ENCODE results near the gene MLKL.
"Not testable (repeated sequence)": the region's sequence is repeated elsewhere in the genome, so short reads cannot be mapped to it uniquely, and the experiment has no call there.

The MLKL gene

GRCh38 chr16:74723256-74723655 is 22.6 kb upstream of the MLKL start:
- H3K36me3 Mint-ChIP-seq (ENCODE audit: low read depth): no peaks in the 10 kb centered on the region
- no peaks in the 10 kb centered on the region for H3K27me3 Mint-ChIP-seq
- H3K27ac Mint-ChIP-seq: no peak overlapping the region

GRCh38 chr16:74722156-74722555 is 21.5 kb upstream of the MLKL start:
- H3K36me3 Mint-ChIP-seq (ENCODE audit: low read depth); DNase-seq; H3K4me1 Mint-ChIP-seq (ENCODE audit: low read depth); H3K27ac Mint-ChIP-seq; H3K4me3 Mint-ChIP-seq; H3K27me3 Mint-ChIP-seq; H3K9me3 Mint-ChIP-seq: not testable (repeated sequence)

More at GRCh38 chr16:74723256-74723655, 22.6 kb upstream of the MLKL start:
- Mint-ChIP-seq H3K9me3 (peaks cover 9% of the 10 kb centered on the region), H3K4me3 (no peak overlapping the region), H3K4me1 (ENCODE audit: low read depth) (no peaks in the 10 kb centered on the region)
- no peak for DNase-seq

- Mint-ChIP-seq H3K36me3 (ENCODE audit: low read depth) (no peaks in the 10 kb centered on the region), H3K4me1 (ENCODE audit: low read depth) (no peaks in the 10 kb centered on the region), H3K27ac (no peak overlapping the region), H3K9me3 (peaks cover 3% of the 10 kb centered on the region), H3K4me3 (no peak overlapping the region), H3K27me3 (no peaks in the 10 kb centered on the region)
- DNase-seq: no peak
These were observed 21.1 kb upstream of the MLKL start for GRCh38 chr16:74721716-74722115.

GRCh38 chr16:74720579-74720978 is 19.9 kb upstream of the MLKL start:
- Mint-ChIP-seq H3K27ac (no peak overlapping the region), H3K4me3 (no peak overlapping the region), H3K9me3 (no peaks in the 10 kb centered on the region), H3K27me3 (no peaks in the 10 kb centered on the region), H3K36me3 (ENCODE audit: low read depth) (no peaks in the 10 kb centered on the region), H3K4me1 (ENCODE audit: low read depth) (no peaks in the 10 kb centered on the region)
- no peak for DNase-seq

- H3K27me3 Mint-ChIP-seq: no peaks in the 10 kb centered on the region
- no peaks in the 10 kb centered on the region for H3K9me3 Mint-ChIP-seq
- no peak overlapping the region for H3K4me3 Mint-ChIP-seq
- no peaks in the 10 kb centered on the region for H3K4me1 Mint-ChIP-seq (ENCODE audit: low read depth)
- no peak overlapping the region for H3K27ac Mint-ChIP-seq
- DNase-seq: no peak
- H3K36me3 Mint-ChIP-seq (ENCODE audit: low read depth): no peaks in the 10 kb centered on the region
These were observed 18.3 kb upstream of the MLKL start for GRCh38 chr16:74718741-74719610.

GRCh38 chr16:74718140-74718539 is 17.5 kb upstream of the MLKL start:
- no peaks in the 10 kb centered on the region for H3K4me1 Mint-ChIP-seq (ENCODE audit: low read depth)
- H3K9me3 Mint-ChIP-seq: no peaks in the 10 kb centered on the region
- no peak overlapping the region for H3K27ac Mint-ChIP-seq
- H3K36me3 Mint-ChIP-seq (ENCODE audit: low read depth): no peaks in the 10 kb centered on the region
- no peak for DNase-seq
- no peak overlapping the region for H3K4me3 Mint-ChIP-seq
- H3K27me3 Mint-ChIP-seq: no peaks in the 10 kb centered on the region

- no peaks in the 10 kb centered on the region for H3K4me1 Mint-ChIP-seq (ENCODE audit: low read depth)
- H3K36me3 Mint-ChIP-seq (ENCODE audit: low read depth): no peaks in the 10 kb centered on the region
- H3K27me3 Mint-ChIP-seq: no peaks in the 10 kb centered on the region
- H3K9me3 Mint-ChIP-seq: no peaks in the 10 kb centered on the region
- DNase-seq: no peak
- no peak overlapping the region for H3K4me3 Mint-ChIP-seq
- no peak overlapping the region for H3K27ac Mint-ChIP-seq
These were observed 16.7 kb upstream of the MLKL start for GRCh38 chr16:74717367-74717766.

- no peak for DNase-seq
- Mint-ChIP-seq H3K27ac (no peak overlapping the region), H3K4me1 (ENCODE audit: low read depth) (no peaks in the 10 kb centered on the region), H3K27me3 (no peaks in the 10 kb centered on the region), H3K36me3 (ENCODE audit: low read depth) (no peaks in the 10 kb centered on the region), H3K4me3 (no peak overlapping the region), H3K9me3 (no peaks in the 10 kb centered on the region)
These were observed 15.7 kb upstream of the MLKL start for GRCh38 chr16:74716355-74716754.

GRCh38 chr16:74713876-74714275 is 13.2 kb upstream of the MLKL start:
- Mint-ChIP-seq H3K27ac (no peak overlapping the region), H3K4me3 (no peak overlapping the region), H3K4me1 (ENCODE audit: low read depth) (peaks cover 3% of the 10 kb centered on the region), H3K9me3 (no peaks in the 10 kb centered on the region), H3K36me3 (ENCODE audit: low read depth) (no peaks in the 10 kb centered on the region), H3K27me3 (no peaks in the 10 kb centered on the region)
- DNase-seq: no peak

- Mint-ChIP-seq H3K36me3 (ENCODE audit: low read depth) (no peaks in the 10 kb centered on the region), H3K4me3 (no peak overlapping the region), H3K9me3 (no peaks in the 10 kb centered on the region), H3K27me3 (no peaks in the 10 kb centered on the region), H3K4me1 (ENCODE audit: low read depth) (peaks cover 3% of the 10 kb centered on the region), H3K27ac (no peak overlapping the region)
- no peak for DNase-seq
These were observed 12.7 kb upstream of the MLKL start for GRCh38 chr16:74713325-74713724.

- Mint-ChIP-seq H3K4me3 (no peak overlapping the region), H3K9me3 (no peaks in the 10 kb centered on the region), H3K4me1 (ENCODE audit: low read depth) (peaks cover 3% of the 10 kb centered on the region), H3K27me3 (no peaks in the 10 kb centered on the region), H3K36me3 (ENCODE audit: low read depth) (no peaks in the 10 kb centered on the region), H3K27ac (no peak overlapping the region)
- DNase-seq: no peak
These were observed 11.3 kb upstream of the MLKL start for GRCh38 chr16:74711938-74712337.

GRCh38 chr16:74710401-74710800 is 9.7 kb upstream of the MLKL start:
- Mint-ChIP-seq H3K9me3 (no peaks in the 10 kb centered on the region), H3K27ac (no peak overlapping the region), H3K4me3 (no peak overlapping the region), H3K4me1 (ENCODE audit: low read depth) (peaks cover 3% of the 10 kb centered on the region), H3K36me3 (ENCODE audit: low read depth) (no peaks in the 10 kb centered on the region), H3K27me3 (no peaks in the 10 kb centered on the region)
- no peak for DNase-seq

GRCh38 chr16:74709441-74709877 is 8.8 kb upstream of the MLKL start:
- H3K4me3 Mint-ChIP-seq: no peak overlapping the region
- no peak overlapping the region for H3K27ac Mint-ChIP-seq
- peaks cover 8% of the 10 kb centered on the region for H3K4me1 Mint-ChIP-seq (ENCODE audit: low read depth)
- no peaks in the 10 kb centered on the region for H3K27me3 Mint-ChIP-seq
- no peaks in the 10 kb centered on the region for H3K9me3 Mint-ChIP-seq
- H3K36me3 Mint-ChIP-seq (ENCODE audit: low read depth): no peaks in the 10 kb centered on the region
- DNase-seq: peak; percentile 85

- Mint-ChIP-seq H3K36me3 (ENCODE audit: low read depth) (peaks cover 41% of the 10 kb centered on the region), H3K9me3 (no peaks in the 10 kb centered on the region), H3K4me3 (peak overlapping the region; percentile 90), H3K4me1 (ENCODE audit: low read depth) (peaks cover 65% of the 10 kb centered on the region), H3K27ac (peak overlapping the region; percentile 98), H3K27me3 (no peaks in the 10 kb centered on the region)
- DNase-seq: no peak
These were observed 585 bp downstream of the MLKL start for GRCh38 chr16:74700116-74700437.

- Mint-ChIP-seq H3K27me3 (no peaks in the 10 kb centered on the region), H3K4me3 (peak overlapping the region; percentile 90), H3K27ac (peak overlapping the region; percentile 79), H3K4me1 (ENCODE audit: low read depth) (peaks cover 62% of the 10 kb centered on the region), H3K9me3 (no peaks in the 10 kb centered on the region), H3K36me3 (ENCODE audit: low read depth) (peaks cover 43% of the 10 kb centered on the region)
- no peak for DNase-seq
These were observed 996 bp downstream of the MLKL start for GRCh38 chr16:74699666-74700065.
